ENCODE data around the gene SERPINE2.

SERPINE2 gene

DNA sequence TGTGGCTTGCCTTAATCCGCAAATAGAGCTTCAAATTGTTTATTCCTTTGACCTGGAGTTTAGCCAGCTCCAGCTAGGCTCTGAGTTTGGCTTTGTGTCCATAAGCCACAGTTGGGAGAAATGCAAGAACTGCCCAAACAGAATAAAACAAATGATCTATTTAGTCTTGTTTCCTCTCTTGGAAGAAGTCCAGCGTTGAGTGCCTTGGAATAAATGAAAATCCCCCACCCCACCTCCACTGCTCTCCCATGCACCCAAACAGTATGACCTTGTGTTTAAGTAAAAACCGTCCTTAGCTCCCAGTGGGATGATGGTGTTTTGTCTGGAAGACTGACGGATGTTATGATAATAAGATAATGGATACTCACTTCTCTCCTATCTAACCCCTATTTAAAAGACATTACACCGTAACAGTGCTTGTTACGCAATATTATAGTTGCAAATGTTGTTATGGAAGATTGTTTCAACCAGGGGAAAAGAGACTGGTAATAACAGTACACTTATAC lies 3.2 kb upstream of the SERPINE2 start:
- peak; percentile 89 for DNase-seq

- DNase-seq = no peak
These were observed 2.5 kb upstream of the SERPINE2 start for GRCh38 chr2:224041554-224041953.

- no peak for DNase-seq
These were observed 1.7 kb upstream of the SERPINE2 start for GRCh38 chr2:224040753-224041152.

GRCh38 chr2:224039770-224040440 lies 819 bp upstream of the SERPINE2 start:
- peak; percentile 60 for DNase-seq

DNA sequence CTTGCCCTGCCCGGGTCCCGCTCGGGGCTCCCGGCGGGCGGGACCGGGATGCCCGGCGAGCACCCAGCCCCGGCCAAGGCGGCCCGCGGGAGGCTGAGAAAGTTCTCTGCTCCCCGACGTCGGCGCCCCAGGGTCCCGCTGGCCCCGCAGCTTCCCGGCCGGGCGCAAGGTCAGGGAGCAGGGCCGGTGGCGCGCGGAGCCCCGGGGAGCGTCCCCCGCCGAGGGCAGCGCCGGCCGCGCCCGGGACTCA lies 331 bp downstream of the SERPINE2 start:
- no peak for DNase-seq

- peak; percentile 29 for DNase-seq
These were observed 847 bp downstream of the SERPINE2 start for GRCh38 chr2:224038049-224038829.

- DNase-seq = no peak
These were observed 2.2 kb downstream of the SERPINE2 start for GRCh38 chr2:224036731-224037361.

DNA sequence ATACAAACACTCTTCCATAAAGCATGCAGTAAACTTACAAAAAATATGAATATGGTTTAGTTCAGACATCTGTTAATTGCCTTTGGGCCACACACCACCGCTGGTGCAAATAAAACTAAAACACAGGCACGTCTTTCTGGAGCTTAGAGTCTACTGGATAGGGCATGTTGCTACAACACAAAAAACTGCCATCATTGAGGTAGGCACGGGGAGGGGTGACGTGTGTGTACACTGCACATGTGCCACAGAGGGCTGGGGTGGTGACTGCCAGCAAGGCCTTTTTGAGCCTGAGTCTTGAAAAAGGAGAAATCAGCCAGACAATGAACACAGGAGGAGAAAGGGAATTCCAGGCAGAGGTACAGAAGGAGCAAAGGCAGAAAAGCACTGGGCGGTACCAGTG lies 5.1 kb downstream of the SERPINE2 start:
- no peak for DNase-seq

DNA sequence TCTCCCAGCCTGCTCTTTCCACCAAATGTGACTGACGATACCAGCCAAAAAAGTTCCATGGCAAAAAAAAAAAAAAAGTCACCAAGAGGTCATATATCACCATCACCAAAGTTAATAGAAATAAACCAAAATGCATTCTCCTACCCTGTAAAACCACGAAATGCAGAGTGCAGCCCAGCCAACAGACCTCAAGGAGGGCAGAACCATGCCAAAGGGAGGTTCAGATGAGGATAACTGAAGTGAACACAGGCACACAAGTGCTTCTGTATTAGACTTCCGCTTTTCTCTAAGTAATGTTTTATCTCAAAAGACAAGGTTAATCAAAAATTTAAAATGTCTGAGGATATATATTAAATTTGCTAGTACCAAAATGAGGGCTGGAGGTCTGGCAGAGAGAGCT lies 5.5 kb downstream of the SERPINE2 start:
- no peak for DNase-seq

- no peak for DNase-seq
These were observed 6.8 kb downstream of the SERPINE2 start for GRCh38 chr2:224032283-224032682.

- DNase-seq = no peak
These were observed 7.6 kb downstream of the SERPINE2 start for GRCh38 chr2:224031358-224031970.

GRCh38 chr2:224030786-224031185 lies 8.3 kb downstream of the SERPINE2 start:
- no peak for DNase-seq

GRCh38 chr2:224029876-224030275 lies 9.2 kb downstream of the SERPINE2 start:
- DNase-seq = no peak

- no peak for DNase-seq
These were observed 11.2 kb downstream of the SERPINE2 start for GRCh38 chr2:224027931-224028330.

DNA sequence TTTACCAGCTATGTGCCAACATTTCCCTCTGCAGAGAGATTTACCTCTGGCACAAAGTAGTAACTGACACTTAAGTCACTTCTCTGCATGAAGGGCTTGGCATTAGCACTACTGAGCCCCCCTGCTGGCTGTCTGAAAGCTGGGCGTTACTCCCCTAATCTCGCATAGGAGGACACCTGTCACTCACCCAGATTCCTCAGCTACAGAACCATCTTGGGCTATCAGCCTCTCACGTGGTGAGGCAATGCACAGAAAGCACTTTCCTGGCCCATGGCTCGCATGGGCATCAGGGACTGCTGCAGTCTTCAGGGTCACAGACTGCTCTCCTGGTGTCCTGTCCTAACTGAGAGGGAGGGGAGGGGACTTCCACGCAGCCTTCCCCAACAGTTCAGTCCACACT lies 12.0 kb downstream of the SERPINE2 start:
- no peak for DNase-seq

DNA sequence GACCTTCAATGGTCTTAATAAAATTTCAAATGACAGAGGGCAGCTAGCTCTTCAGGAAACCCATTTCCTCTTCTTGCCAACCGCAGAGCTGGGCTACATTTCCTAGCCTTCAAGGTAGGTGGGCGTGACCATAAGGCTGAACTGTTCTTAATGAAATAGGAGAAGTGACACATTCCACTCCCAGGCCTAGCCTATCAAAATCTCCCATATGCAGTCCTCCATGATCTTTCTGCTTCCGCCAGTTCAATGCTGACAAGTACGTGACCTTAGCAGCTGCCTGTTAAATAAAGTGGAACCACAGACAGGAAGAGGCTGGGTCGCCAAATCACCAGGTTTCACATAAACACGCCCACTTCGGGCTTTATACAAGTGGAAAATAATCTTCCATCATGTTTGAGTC lies 13.2 kb downstream of the SERPINE2 start:
- DNase-seq = no peak

DNA sequence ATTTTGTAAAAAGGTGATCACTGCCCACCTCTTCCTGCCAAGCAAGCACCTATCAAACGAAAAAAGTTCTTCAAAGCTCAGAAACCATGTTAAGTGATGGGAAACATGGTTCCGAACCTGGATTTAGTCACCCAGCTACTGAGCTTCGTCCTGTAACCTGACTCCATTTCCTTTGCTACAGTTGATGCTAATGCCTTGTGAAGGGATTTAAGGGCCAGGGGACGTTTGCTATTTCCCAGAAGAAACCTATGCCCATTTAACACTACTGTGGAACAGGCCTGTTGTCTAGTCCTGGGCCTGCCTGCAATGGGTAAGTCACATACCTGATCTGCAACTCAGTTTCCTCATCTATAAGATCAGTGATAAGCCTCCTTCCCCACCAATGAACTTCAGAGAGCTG lies 14.8 kb downstream of the SERPINE2 start:
- DNase-seq = no peak

DNA sequence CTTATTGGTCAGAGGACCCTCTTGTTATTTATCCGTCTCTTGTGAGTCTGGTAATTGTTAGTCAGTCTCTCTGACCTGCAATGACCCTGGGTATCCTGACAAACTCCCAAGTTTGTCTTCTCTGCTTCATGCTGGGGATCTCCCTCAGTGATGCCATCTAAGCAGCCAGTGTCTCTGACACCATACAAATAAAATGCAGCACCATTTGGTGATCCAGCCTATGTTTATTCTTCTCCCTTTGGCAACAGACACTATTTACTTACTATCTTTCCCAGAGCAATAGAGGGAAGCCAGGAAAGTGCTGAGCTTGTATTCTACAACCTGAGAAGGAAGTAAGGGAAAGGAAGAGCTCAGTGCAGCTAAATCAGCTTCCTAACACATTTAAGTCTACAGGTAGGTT lies 15.9 kb downstream of the SERPINE2 start:
- no peak for DNase-seq

DNA sequence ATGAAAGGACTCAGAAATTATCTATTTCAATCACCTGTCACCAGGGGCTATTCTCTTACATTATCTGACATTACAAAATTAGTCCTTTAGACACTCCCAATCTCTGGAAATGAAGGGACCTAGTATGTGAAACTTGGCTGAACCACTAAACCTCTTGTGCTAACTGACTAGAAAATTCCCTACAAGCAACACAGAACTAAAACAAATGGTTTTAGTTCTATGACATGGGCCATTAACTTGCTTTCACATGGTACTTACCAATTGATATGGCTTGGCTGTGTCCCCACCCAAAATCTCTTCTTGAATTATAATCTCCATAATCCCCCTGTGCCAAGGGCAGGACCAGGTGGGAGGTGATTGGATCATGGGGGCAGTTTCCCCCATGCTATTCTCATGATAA lies 16.6 kb downstream of the SERPINE2 start:
- no peak for DNase-seq

DNA sequence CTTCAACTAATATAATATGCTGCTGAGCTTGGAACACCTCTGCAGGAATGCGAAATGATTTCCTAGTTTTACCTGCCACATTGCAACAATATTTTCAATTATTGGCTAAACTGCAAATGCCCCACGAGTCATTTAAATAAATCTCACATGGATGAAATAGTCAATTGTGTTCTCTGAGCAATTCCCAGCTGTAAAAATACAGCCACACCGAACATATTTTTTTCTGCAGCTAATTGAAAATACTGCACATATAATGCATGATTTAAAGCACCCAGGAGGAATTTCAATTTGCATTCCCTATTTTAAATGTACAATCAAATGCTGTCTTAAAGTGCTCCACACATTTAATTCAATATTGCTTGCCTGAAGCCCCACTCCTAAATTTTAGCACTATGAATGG lies 18.6 kb downstream of the SERPINE2 start:
- DNase-seq = no peak

GRCh38 chr2:224017957-224018356 lies 21.1 kb downstream of the SERPINE2 start:
- DNase-seq = no peak

GRCh38 chr2:224016963-224017362 lies 22.1 kb downstream of the SERPINE2 start:
- DNase-seq = no peak

DNA sequence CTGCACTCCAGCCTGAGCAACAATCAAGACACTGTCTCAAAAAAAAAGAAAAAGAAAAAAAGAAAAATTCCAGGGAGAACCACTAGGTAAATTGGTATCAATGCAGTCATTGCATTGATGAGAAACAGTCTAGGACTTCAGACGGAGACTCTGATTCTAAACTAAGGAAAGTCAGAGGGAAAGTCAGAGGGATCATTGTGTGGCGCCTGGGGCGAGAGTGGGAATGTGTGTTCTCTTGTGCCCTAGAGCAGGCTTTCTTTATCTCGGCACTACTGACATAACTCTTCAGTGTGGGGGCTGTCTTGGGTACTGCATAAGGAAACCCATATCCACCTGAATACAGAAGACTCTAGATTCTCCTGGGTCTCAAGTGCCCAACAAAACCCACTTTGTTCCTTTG lies 24.8 kb downstream of the SERPINE2 start:
- DNase-seq = no peak

GRCh38 chr2:224011837-224012236 lies 27.2 kb downstream of the SERPINE2 start:
- DNase-seq = no peak

All from NCI-H748 treated with DMSO at 0.1 percent for 48 hours (cell line).